HEK293T (cell line): ENCODE data around the gene CHD3.

Experiments used
- ARNT ChIP-seq: fragments of 450-650 bp; IDR thresholded peaks from 2 replicates; pipeline ENCODE4 v1.6.1; 2017; ENCODE audit warnings: mild to moderate bottlenecking
- BHLHE40 ChIP-seq: fragments of 450-650 bp; IDR thresholded peaks from 2 replicates; pipeline ENCODE4 v1.6.1; 2016; ENCODE audit warnings: mild to moderate bottlenecking, moderate library complexity, borderline replicate concordance
- ELF4 ChIP-seq: fragments of 450-650 bp; IDR thresholded peaks from 2 replicates; pipeline ENCODE4 v1.6.1; 2017; ENCODE audit warnings: antibody characterized with exemption
- FOXK2 ChIP-seq: fragments of 450-650 bp; IDR thresholded peaks from 2 replicates; pipeline ENCODE4 v1.6.1; 2016; ENCODE audit warnings: mild to moderate bottlenecking
- FOXM1 ChIP-seq: fragments of 450-650 bp; IDR thresholded peaks from 2 replicates; pipeline ENCODE4 v1.6.1; 2017; ENCODE audit warnings: mild to moderate bottlenecking, borderline replicate concordance
- HDGF ChIP-seq: fragments of 450-650 bp; IDR thresholded peaks from 2 replicates; pipeline ENCODE4 v1.6.1; 2017; ENCODE audit warnings: antibody characterized with exemption, borderline replicate concordance
- L3MBTL2 ChIP-seq: fragments of 450-650 bp; conservative IDR thresholded peaks from 2 replicates; pipeline ENCODE4 v1.6.1; 2016; ENCODE audit warnings: mild to moderate bottlenecking
- SP1 ChIP-seq: fragments of 450-650 bp; IDR thresholded peaks from 2 replicates; pipeline ENCODE4 v1.6.1; 2017
- TARDBP ChIP-seq: fragments of 450-650 bp; IDR thresholded peaks from 2 replicates; pipeline ENCODE4 v1.6.1; 2016
- TF ChIP-seq, protein P1 (sequence below): fragments of 450-650 bp; IDR thresholded peaks from 2 replicates; pipeline ENCODE4 v1.6.1; 2016

DNA sequence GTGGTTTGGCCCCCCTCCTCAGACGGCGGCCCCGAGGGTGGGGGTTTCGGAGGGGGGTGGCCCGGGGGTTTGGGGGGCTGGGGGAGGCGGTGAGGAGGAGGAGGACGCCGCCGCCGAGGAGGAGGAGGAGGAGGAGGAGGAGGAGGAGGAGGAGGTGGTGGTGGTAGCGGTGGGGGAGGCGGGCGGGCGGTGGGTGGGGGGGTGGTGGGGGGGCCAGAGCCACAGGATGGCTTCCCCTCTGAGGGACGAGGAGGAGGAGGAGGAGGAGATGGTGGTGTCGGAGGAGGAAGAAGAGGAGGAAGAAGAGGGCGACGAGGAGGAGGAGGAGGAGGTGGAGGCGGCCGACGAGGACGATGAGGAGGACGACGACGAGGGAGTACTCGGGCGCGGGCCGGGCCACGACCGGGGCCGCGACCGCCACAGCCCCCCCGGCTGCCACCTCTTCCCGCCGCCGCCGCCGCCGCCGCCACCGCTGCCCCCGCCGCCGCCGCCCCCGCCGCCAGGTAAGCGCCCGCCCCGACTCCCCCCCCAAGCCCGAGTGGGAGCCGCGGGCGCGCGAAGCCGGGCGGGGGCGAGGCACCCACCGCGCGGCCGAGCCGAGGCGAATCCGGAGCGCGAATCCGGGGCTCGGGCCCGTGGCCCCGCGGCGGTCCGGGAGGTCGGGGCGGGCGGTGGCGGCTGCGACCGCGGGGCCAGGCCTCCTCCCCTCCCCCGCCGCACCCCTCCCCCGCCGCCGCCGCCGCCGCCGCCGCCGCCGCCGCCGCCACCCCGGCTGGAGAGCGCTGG lies 3.8 kb upstream of the CHD3 start:
- no peak for TF ChIP-seq FOXM1
- TF ChIP-seq TARDBP: no peak
- TF ChIP-seq BHLHE40: no peak
- TF ChIP-seq L3MBTL2: no peak
- TF ChIP-seq, protein P1, sequence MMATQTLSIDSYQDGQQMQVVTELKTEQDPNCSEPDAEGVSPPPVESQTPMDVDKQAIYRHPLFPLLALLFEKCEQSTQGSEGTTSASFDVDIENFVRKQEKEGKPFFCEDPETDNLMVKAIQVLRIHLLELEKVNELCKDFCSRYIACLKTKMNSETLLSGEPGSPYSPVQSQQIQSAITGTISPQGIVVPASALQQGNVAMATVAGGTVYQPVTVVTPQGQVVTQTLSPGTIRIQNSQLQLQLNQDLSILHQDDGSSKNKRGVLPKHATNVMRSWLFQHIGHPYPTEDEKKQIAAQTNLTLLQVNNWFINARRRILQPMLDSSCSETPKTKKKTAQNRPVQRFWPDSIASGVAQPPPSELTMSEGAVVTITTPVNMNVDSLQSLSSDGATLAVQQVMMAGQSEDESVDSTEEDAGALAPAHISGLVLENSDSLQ: no peak
- no peak for TF ChIP-seq HDGF
- no peak for TF ChIP-seq ELF4
- TF ChIP-seq FOXK2: no peak
- no peak for TF ChIP-seq SP1
- TF ChIP-seq ARNT: no peak
